Pancreas (tissue), 10 donors: Measurements from ENCODE around the gene ASPA. TPM values are rescaled to one million over a fixed set of nuclear protein-coding genes. Genes with fewer than 3 reads are reported as not detected.

Experiments
- ATAC-seq, 4 donors: fragments of 200-7000 bp; cut with Tn5 transposase; one replicate each; pipeline versions ENCODE4 v1.8.0 to v1.9.1; 2020; ENCODE audit warnings: mild to moderate bottlenecking in 4 of 4, moderate library complexity in 4 of 4
- DNase-seq, 6 donors: peaks; one replicate each; pipeline ENCODE4 v3.0.0-alpha.2; 2020
- FAIRE-seq: peaks from 2 replicates; lab custom pipeline; 2012; peaks lifted over from hg19 to GRCh38; lab: Jason Lieb, UNC
- H3K27ac ChIP-seq, 4 donors: fragments of 200-600 bp; sonication (generic); 1 replicate in 3 of 4; 2 replicates in 1 of 4; pipeline versions ENCODE4 v1.5.0 to v1.8.0; 2020
- H3K27me3 ChIP-seq, 4 donors: fragments of 200-600 bp; one replicate each; pipeline ENCODE4 v1.8.0; 2021
- H3K36me3 ChIP-seq, 3 donors: fragments of 200-600 bp; sonication (generic) in 1 of 3; one replicate each; pipeline versions ENCODE4 v1.5.0 to v1.8.0; 2020 to 2021
- H3K4me1 ChIP-seq, 3 donors: fragments of 200-600 bp; one replicate each; pipeline ENCODE4 v1.8.0; 2021
- H3K4me3 ChIP-seq, 4 donors: fragments of 200-600 bp; sonication (generic) in 2 of 4; one replicate each; pipeline versions ENCODE4 v1.5.0 to v1.8.0; 2020 to 2021
- H3K9me3 ChIP-seq, 4 donors: fragments of 200-600 bp; one replicate each; pipeline ENCODE4 v1.8.0; 2021
- CTCF ChIP-seq, 4 donors: fragments of 200-600 bp; sonication (generic) in 3 of 4; IDR thresholded peaks; one replicate each; pipeline versions ENCODE4 v1.5.0 to v1.8.0; 2021; ENCODE audit warnings: antibody characterized with exemption in 4 of 4
- WGBS, 2 donors: extraction: QIAGEN DNeasy Blood & Tissue Kit; methylation state at CpG; one replicate each; pipeline ENCODE4 v1.1.7; 2013; 5-methylcytosine and 5-hydroxymethylcytosine counted together
- intact Hi-C, 3 donors: fragments of 100-400 bp; cut with DNase I; formaldehyde crosslinking; loops; one replicate each; pipeline versions ENCODE4 v1.11.1 to v1.14.2; 2022
- polyA plus RNA-seq, 2 donors: library from polyadenylated mRNA; stranded (reverse); fragments of 200-250 nt; gene quantifications; one replicate each; pipeline ENCODE4 v1.2.3, GENCODE V29; 2013
- total RNA-seq, 6 donors: library from RNA; stranded (reverse); fragmentation: NEBNext Ultra II Directional in 4 of 6; extraction: Animal tissue kit (Norgen Biotek cat#: 25700) in 4 of 6; gene quantifications; one replicate each; pipeline versions ENCODE4 v1.2.1 to v1.2.4, GENCODE V29; 2021 to 2023
- donor health status: healthy with polysubstance abuse.
- donor health status: DM: no; HTN: no; CAD: no; lungs with moderate emphysema.
- donor health status: DM: no; HTN: no; CAD: no.
- donor health status: control.
- donor health status: control.
- donor health status: Bipolar disorder and iron deficiency.
- donor health status: DM: yes; HTN: yes; CAD: no.
- donor health status: DM: no; HTN: no; CAD: no.
- donor health status: DM: no; HTN: no; CAD: no.
- donor health status: DM: yes; HTN: yes; CAD: no.

The ASPA gene
- total and polyA plus RNA-seq, 8 donors = 0.38 to 1.1 (median 0.70) TPM

GRCh38 chr17:3547628-3548027 is 71.8 kb downstream of the ASPA start:
- H3K36me3 ChIP-seq = no peaks in the 10 kb centered on the region
- 83% methylated on average over 11 of the region's 11 CpGs for WGBS, 2 donors
- intact Hi-C loops = no loop called here
- FAIRE-seq = no peak
- H3K9me3 ChIP-seq = no peaks in the 10 kb centered on the region
- DNase-seq = no peak
- ATAC-seq = no peak
- no peaks in the 10 kb centered on the region for H3K4me1 ChIP-seq
- no peak overlapping the region for H3K4me3 ChIP-seq
- H3K27me3 ChIP-seq = no peaks in the 10 kb centered on the region
- no peak for TF ChIP-seq CTCF (IDR thresholded peaks at IDR 0.05)
- H3K27ac ChIP-seq = no peak overlapping the region

GRCh38 chr17:3549610-3550162 is 73.9 kb downstream of the ASPA start:
- no peak for ATAC-seq
- no peak for TF ChIP-seq CTCF (IDR thresholded peaks at IDR 0.05)
- Histone ChIP-seq H3K4me3 (no peak overlapping the region), H3K27me3 (no peaks in the 10 kb centered on the region), H3K36me3 (no peaks in the 10 kb centered on the region), H3K27ac (no peak overlapping the region), H3K4me1 (no peaks in the 10 kb centered on the region), H3K9me3 (no peaks in the 10 kb centered on the region)
- WGBS, 2 donors = 85 to 91% methylated on average over 2 of the region's 2 CpGs
- intact Hi-C loops = no loop called here
- no peak for FAIRE-seq
- no peak for DNase-seq

- intact Hi-C loops = no loop called here
- H3K9me3 ChIP-seq = no peaks in the 10 kb centered on the region
- TF ChIP-seq CTCF (IDR thresholded peaks at IDR 0.05) = no peak
- ATAC-seq (peak in 1 of 4 donors; percentile 19), DNase-seq (no peak), FAIRE-seq (no peak)
- no peaks in the 10 kb centered on the region for H3K4me1 ChIP-seq
- H3K27ac ChIP-seq = no peak overlapping the region
- 84 to 89% methylated on average over 6 of the region's 6 CpGs for WGBS, 2 donors
- no peaks in the 10 kb centered on the region for H3K27me3 ChIP-seq
- H3K36me3 ChIP-seq = no peaks in the 10 kb centered on the region
- H3K4me3 ChIP-seq = no peak overlapping the region
Measured at GRCh38 chr17:3551189-3551588, 75.4 kb downstream of the ASPA start.

GRCh38 chr17:3552916-3553315 is 77.1 kb downstream of the ASPA start:
- no peak for TF ChIP-seq CTCF (IDR thresholded peaks at IDR 0.05)

More at GRCh38 chr17:3552916-3553315, 77.1 kb downstream of the ASPA start:
- H3K9me3 ChIP-seq = no peaks in the 10 kb centered on the region
- no peak overlapping the region for H3K4me3 ChIP-seq
- intact Hi-C loops = no loop called here
- H3K36me3 ChIP-seq = no peaks in the 10 kb centered on the region
- H3K4me1 ChIP-seq = peaks cover 0 to 6% (median 0%) of the 10 kb centered on the region in 3 donors
- ATAC-seq = no peak
- WGBS, 2 donors = 76 to 80% methylated on average over 7 of the region's 7 CpGs
- no peak overlapping the region for H3K27ac ChIP-seq
- no peak for FAIRE-seq
- DNase-seq = no peak
- H3K27me3 ChIP-seq = no peaks in the 10 kb centered on the region

Other genes with a start within 250 kb of the ASPA start
- under 1 TPM in 1 of 6 donors, not detected in 5; 0.25 TPM for gene OR3A1, start 177.6 kb upstream of the ASPA start, total RNA-seq
- gene OR3A1, start 177.6 kb upstream of the ASPA start, polyA plus RNA-seq = under 1 TPM in 1 of 2 donors, not detected in 1; 0.05 TPM
- gene OR3A2, start 89.7 kb upstream of the ASPA start, total RNA-seq = under 1 TPM in 3 of 6 donors, not detected in 3; 0.35 to 0.56 (median 0.46) TPM
- under 1 TPM in 1 of 2 donors, not detected in 1; 0.12 TPM for gene OR3A2, start 89.7 kb upstream of the ASPA start, polyA plus RNA-seq
- not detected for gene OR1E1, start 77.6 kb upstream of the ASPA start, total RNA-seq
- not detected for gene OR1E1, start 77.6 kb upstream of the ASPA start, polyA plus RNA-seq
- not detected for gene OR3A3, start 64.6 kb upstream of the ASPA start, total RNA-seq
- gene OR3A3, start 64.6 kb upstream of the ASPA start, polyA plus RNA-seq = not detected
- not detected for gene OR1E2, start 42.2 kb upstream of the ASPA start, total RNA-seq
- gene OR1E2, start 42.2 kb upstream of the ASPA start, polyA plus RNA-seq = not detected
- not detected for gene SPATA22, start 4.2 kb upstream of the ASPA start, total RNA-seq
- under 1 TPM; 0.09 to 0.46 TPM for gene SPATA22, start 4.2 kb upstream of the ASPA start, polyA plus RNA-seq
- under 1 TPM; 0.21 to 0.93 (median 0.45) TPM for gene TRPV3, start 81.8 kb downstream of the ASPA start, total RNA-seq
- under 1 TPM; 0.73 to 0.99 TPM for gene TRPV3, start 81.8 kb downstream of the ASPA start, polyA plus RNA-seq
- gene TRPV1, start 133.4 kb downstream of the ASPA start, total RNA-seq = 1 to 10 TPM; 1.6 to 4.0 (median 3.1) TPM
- gene TRPV1, start 133.4 kb downstream of the ASPA start, polyA plus RNA-seq = 10 to 100 TPM in 1 of 2 donors, 1 to 10 TPM in 1; 8.1 to 10.2 TPM
- 1 to 10 TPM; 8.0 to 9.8 (median 8.8) TPM for gene SHPK, start 160.3 kb downstream of the ASPA start, total RNA-seq
- gene SHPK, start 160.3 kb downstream of the ASPA start, polyA plus RNA-seq = 10 to 100 TPM in 1 of 2 donors, 1 to 10 TPM in 1; 7.4 to 10.5 TPM
- gene CTNS, start 160.8 kb downstream of the ASPA start, total RNA-seq = 10 to 100 TPM in 5 of 6 donors, 1 to 10 TPM in 1; 9.0 to 14.2 (median 12.4) TPM
- gene CTNS, start 160.8 kb downstream of the ASPA start, polyA plus RNA-seq = 10 to 100 TPM; 12.6 to 14.0 TPM
- gene TAX1BP3, start 192.6 kb downstream of the ASPA start, total RNA-seq = 10 to 100 TPM; 31.4 to 80.6 (median 36.5) TPM
- 10 to 100 TPM; 58.4 to 62.7 TPM for gene TAX1BP3, start 192.6 kb downstream of the ASPA start, polyA plus RNA-seq
- 10 to 100 TPM; 12.1 to 19.7 (median 14.4) TPM for gene EMC6, start 192.8 kb downstream of the ASPA start, total RNA-seq
- 10 to 100 TPM; 30.9 to 34.6 TPM for gene EMC6, start 192.8 kb downstream of the ASPA start, polyA plus RNA-seq
- gene P2RX5, start 220.2 kb downstream of the ASPA start, total RNA-seq = 1 to 10 TPM in 1 of 6 donors, under 1 TPM in 5; 0.13 to 1.4 (median 0.47) TPM
- 1 to 10 TPM in 1 of 2 donors, under 1 TPM in 1; 0.91 to 1.3 TPM for gene P2RX5, start 220.2 kb downstream of the ASPA start, polyA plus RNA-seq
- gene HASPIN, start 247.9 kb downstream of the ASPA start, total RNA-seq = under 1 TPM; 0.05 to 0.31 (median 0.21) TPM
- not detected for gene HASPIN, start 247.9 kb downstream of the ASPA start, polyA plus RNA-seq